ENCODE data around the gene DNAI4.

DNAI4 gene

GRCh38 chr1:66767626-66768025 lies 157.0 kb downstream of the DNAI4 start:
- no peak for TF ChIP-seq CTCF (IDR thresholded peaks at IDR 0.05; ENCODE audit: borderline replicate concordance, control extremely low read depth, extremely low read depth, insufficient read depth, missing control alignments)
- no peak for DNase-seq (ENCODE audit: low spot score)
- in situ Hi-C loops (cut with MboI; ENCODE audit: low sequenced_read_pairs, unreplicated experiment), result loop anchor here (25.0 kb wide), 1 partner anchor 720 kb away; no protein-coding TSS in a partner anchor

- TF ChIP-seq CTCF (IDR thresholded peaks at IDR 0.05; ENCODE audit: borderline replicate concordance, control extremely low read depth, extremely low read depth, insufficient read depth, missing control alignments), result peak; percentile 63
- peak; percentile 31 for DNase-seq (ENCODE audit: low spot score)
- in situ Hi-C loops (cut with MboI; ENCODE audit: low sequenced_read_pairs, unreplicated experiment), result loop anchor here (25.0 kb wide), 1 partner anchor 722 kb away; no protein-coding TSS in a partner anchor
Measured at GRCh38 chr1:66764994-66765578, 159.6 kb downstream of the DNAI4 start.
